ENCODE results near the gene FAM114A2. TPM values are rescaled to one million over a fixed set of nuclear protein-coding genes. Genes with fewer than 3 reads are reported as not detected.
A peak's percentile ranks its signal among the peaks of the same experiment; 100 is the strongest.
"Not testable (repeated sequence)": the region's sequence is repeated elsewhere in the genome, so short reads cannot be mapped to it uniquely, and the experiment has no call there.

FAM114A2 gene
- total RNA-seq, 2 donors from 2014 or later = 18.9 to 34.9 TPM

- ATAC-seq (peak; percentile 64 to 67), DNase-seq (ENCODE audit: low spot score) (no peak)
- Mint-ChIP-seq H3K4me3 (peak overlapping the region; percentile 99), H3K9me3 (no peaks in the 10 kb centered on the region), H3K27ac (peak overlapping the region; percentile 93 to 99), H3K36me3 (peaks cover 6% of the 10 kb centered on the region), H3K4me1 (ENCODE audit: low read depth in 2 of 2) (peaks cover 34 to 41% of the 10 kb centered on the region in 2 donors), H3K27me3 (no peaks in the 10 kb centered on the region)
These were observed 426 bp downstream of the FAM114A2 start for GRCh38 chr5:154038261-154038706.

DNA sequence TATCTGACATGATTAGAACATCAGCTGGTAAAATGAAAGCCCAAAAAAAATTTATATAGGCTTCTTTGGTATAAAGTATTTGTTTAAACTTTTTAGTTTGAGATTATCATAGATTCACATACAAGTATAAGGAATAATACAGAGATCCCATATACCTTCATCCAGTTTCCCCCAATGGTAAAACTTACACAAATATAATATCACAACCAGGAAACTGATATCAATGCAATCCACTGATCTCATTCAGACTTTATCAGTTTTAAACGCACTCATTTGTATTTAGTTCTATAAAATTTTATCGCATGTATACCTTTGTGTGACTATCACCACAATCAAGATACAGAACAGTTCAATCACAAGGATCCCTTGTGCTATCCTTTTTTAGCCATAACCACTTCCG, 3.8 kb downstream of the FAM114A2 start:
- Mint-ChIP-seq H3K27ac (no peak overlapping the region), H3K36me3 (peaks cover 15% of the 10 kb centered on the region), H3K9me3 (no peaks in the 10 kb centered on the region), H3K4me1 (ENCODE audit: low read depth in 2 of 2) (peaks cover 21 to 24% of the 10 kb centered on the region in 2 donors), H3K4me3 (no peak overlapping the region), H3K27me3 (no peaks in the 10 kb centered on the region)
- no peak for DNase-seq (ENCODE audit: low spot score)
- ATAC-seq = no peak

DNA sequence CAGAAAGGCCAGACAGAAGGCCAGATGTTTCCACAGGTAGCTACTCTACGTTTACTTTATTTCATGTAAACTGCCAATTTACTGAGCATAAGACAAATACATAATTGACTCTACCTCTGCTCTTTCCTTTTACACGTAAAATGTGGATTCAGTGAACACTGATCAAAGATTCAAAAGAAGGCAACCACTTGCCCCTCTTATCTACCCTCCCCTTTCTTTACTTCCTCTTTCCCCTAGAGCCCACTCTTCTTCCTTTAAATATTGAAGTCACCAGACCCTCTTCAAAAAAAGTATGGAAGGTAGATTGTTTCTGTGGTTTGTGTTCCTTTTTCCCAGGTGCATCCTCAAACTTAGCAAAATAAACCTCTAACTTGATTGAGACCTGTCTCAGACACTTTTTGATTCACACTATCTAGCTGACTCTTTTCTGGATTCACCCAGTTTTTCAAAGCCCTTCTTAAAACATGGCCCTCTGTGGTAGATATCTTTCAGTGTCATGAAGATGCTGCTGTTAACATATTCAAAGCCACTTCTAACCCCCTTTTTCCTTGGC, 6.7 kb downstream of the FAM114A2 start:
- no peaks in the 10 kb centered on the region for H3K27me3 Mint-ChIP-seq
- no peak overlapping the region for H3K27ac Mint-ChIP-seq
- H3K4me1 Mint-ChIP-seq (ENCODE audit: low read depth in 2 of 2) = peaks cover 2 to 3% of the 10 kb centered on the region in 2 donors
- no peaks in the 10 kb centered on the region for H3K9me3 Mint-ChIP-seq
- no peak overlapping the region for H3K4me3 Mint-ChIP-seq
- peaks cover 14% of the 10 kb centered on the region for H3K36me3 Mint-ChIP-seq
- no peak for ATAC-seq
- DNase-seq (ENCODE audit: low spot score) = no peak

DNA sequence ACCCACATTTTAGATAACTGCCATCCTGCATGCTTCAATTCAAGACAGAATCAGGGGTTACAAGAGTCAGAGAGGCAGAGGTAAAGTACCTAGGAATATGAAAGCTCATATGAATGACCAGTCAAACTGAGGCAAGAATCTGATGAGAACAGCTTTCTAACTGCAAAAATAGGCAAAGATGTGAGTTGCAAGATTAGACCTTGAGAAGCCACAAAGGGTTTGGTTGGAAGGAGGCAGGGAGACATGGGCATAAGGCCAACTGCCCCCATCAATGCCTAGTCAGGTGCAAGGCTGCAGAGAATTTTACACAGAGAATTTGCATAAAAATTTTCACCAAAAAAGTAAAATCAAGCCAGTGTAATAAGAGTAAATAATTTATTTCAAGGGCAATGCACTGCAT, 12.8 kb downstream of the FAM114A2 start:
- no peaks in the 10 kb centered on the region for H3K4me1 Mint-ChIP-seq (ENCODE audit: low read depth in 2 of 2)
- DNase-seq (ENCODE audit: low spot score) (no peak), ATAC-seq (no peak)
- no peak overlapping the region for H3K4me3 Mint-ChIP-seq
- no peaks in the 10 kb centered on the region for H3K9me3 Mint-ChIP-seq
- H3K27me3 Mint-ChIP-seq = no peaks in the 10 kb centered on the region
- H3K36me3 Mint-ChIP-seq = peaks cover 18% of the 10 kb centered on the region
- no peak overlapping the region for H3K27ac Mint-ChIP-seq

DNA sequence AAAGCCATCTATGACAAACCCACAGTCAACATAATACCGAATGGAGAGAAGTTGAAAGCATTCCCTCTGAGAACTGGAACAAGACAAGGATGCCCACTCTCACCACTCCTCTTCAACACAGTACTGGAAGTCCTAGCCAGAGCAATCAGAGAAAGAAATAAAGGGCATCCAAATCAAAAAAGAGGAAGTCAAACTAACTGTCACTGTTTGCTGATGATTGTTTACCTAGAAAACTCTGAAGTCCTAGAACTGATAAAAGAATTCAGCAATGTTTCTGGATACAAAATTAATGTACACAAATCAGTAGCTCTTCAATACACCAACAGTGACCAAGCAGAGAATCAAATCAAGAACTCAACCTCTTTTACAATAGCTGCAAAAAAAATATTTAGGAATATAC, 19.8 kb downstream of the FAM114A2 start:
- not testable (repeated sequence) for H3K27me3 Mint-ChIP-seq; H3K27ac Mint-ChIP-seq; ATAC-seq; H3K9me3 Mint-ChIP-seq; H3K4me3 Mint-ChIP-seq; DNase-seq (ENCODE audit: low spot score)
- Mint-ChIP-seq H3K4me1 (ENCODE audit: low read depth in 2 of 2) (peaks cover 11 to 29% of the 10 kb centered on the region in 2 donors), H3K36me3 (peaks cover 50% of the 10 kb centered on the region)

- Mint-ChIP-seq H3K36me3 (peaks cover 39% of the 10 kb centered on the region), H3K27ac (no peak overlapping the region)
These were observed 23.5 kb downstream of the FAM114A2 start for GRCh38 chr5:154015071-154015693.

GRCh38 chr5:154010660-154011059, 28.1 kb downstream of the FAM114A2 start:
- no peaks in the 10 kb centered on the region for H3K27me3 Mint-ChIP-seq
- no peak for ATAC-seq
- DNase-seq (ENCODE audit: low spot score) = no peak
- no peak overlapping the region for H3K27ac Mint-ChIP-seq
- peaks cover 0 to 10% of the 10 kb centered on the region in 2 donors for H3K4me1 Mint-ChIP-seq (ENCODE audit: low read depth in 2 of 2)
- peaks cover 20% of the 10 kb centered on the region for H3K36me3 Mint-ChIP-seq
- no peak overlapping the region for H3K4me3 Mint-ChIP-seq
- H3K9me3 Mint-ChIP-seq = no peaks in the 10 kb centered on the region

More at GRCh38 chr5:154015071-154015693, 23.5 kb downstream of the FAM114A2 start:
- Mint-ChIP-seq H3K27me3 (no peaks in the 10 kb centered on the region), H3K9me3 (no peaks in the 10 kb centered on the region), H3K4me3 (no peak overlapping the region), H3K4me1 (ENCODE audit: low read depth in 2 of 2) (peaks cover 10 to 30% of the 10 kb centered on the region in 2 donors)
- ATAC-seq (no peak), DNase-seq (ENCODE audit: low spot score) (no peak)

DNA sequence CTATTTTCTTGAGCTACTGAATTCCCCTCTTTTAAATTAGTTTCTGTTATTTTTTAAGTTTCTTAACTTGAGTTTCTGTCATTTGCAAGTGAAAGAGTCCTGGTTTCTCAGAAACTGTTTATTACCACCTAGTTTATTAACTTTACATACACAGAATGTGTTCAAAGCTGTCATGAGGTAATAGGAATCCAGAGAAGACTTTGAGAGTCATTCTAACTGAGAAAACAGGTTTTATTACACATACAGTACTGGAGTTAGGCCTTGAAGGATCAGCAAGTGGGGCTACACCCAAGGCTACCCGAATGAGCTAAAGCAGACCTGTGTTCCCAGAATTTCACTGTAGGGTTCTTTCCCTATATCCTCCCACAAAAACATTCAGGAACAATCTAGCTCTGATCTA, 33.1 kb downstream of the FAM114A2 start:
- Mint-ChIP-seq H3K27me3 (no peaks in the 10 kb centered on the region), H3K4me3 (no peak overlapping the region), H3K36me3 (peaks cover 19% of the 10 kb centered on the region), H3K27ac (no peak overlapping the region), H3K9me3 (no peaks in the 10 kb centered on the region), H3K4me1 (ENCODE audit: low read depth in 2 of 2) (no peaks in the 10 kb centered on the region)
- DNase-seq (ENCODE audit: low spot score) (no peak), ATAC-seq (no peak)

DNA sequence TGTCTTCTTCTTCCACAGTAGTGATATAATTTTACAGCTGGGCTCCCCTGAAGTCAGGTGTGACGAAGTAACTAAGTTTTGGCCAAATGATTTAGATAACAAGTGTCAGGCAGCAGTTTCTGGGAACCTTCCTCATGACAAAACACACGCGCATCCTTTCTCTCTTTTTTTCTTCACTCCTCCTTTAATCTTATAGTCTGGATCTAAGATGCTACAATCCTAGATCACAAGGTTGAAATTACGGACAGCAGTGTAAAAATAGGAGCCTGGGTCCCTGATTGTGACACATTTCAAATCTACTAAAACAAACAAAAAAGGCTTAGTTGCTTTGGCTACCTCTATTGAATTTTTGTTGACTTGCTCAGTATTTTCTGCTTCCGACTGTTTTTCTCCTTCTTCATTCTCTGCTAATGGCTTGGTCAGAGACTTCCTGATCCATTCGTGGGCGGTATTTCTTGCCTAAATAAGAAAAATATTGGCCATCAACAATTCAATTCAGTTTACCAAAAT, 36.1 kb downstream of the FAM114A2 start:
- no peaks in the 10 kb centered on the region for H3K27me3 Mint-ChIP-seq
- H3K9me3 Mint-ChIP-seq = no peaks in the 10 kb centered on the region
- no peak overlapping the region for H3K27ac Mint-ChIP-seq
- DNase-seq (ENCODE audit: low spot score) (no peak), ATAC-seq (no peak)
- H3K4me1 Mint-ChIP-seq (ENCODE audit: low read depth in 2 of 2) = no peaks in the 10 kb centered on the region
- H3K36me3 Mint-ChIP-seq = peaks cover 28% of the 10 kb centered on the region
- H3K4me3 Mint-ChIP-seq = no peak overlapping the region

DNA sequence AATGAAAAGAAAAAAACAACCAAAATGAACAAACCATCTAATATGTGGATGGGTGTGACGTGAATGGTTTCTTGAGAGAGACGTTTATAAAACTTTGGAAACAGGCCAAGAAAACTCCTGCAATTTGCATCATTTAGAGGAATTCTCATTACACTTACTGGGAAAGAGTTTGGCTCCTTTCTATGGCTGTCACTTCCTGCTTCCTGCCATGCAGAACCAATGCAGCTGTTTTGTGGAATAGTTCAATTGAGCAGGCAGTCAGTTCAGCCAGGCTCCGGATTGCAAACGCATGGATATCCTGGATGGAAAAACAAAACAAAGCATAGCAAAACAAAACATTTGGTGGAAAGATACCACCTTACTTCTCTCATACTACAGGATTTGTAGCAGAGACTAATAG, 36.6 kb downstream of the FAM114A2 start:
- Mint-ChIP-seq H3K9me3 (no peaks in the 10 kb centered on the region), H3K27me3 (no peaks in the 10 kb centered on the region), H3K27ac (no peak overlapping the region), H3K36me3 (peaks cover 33% of the 10 kb centered on the region), H3K4me1 (ENCODE audit: low read depth in 2 of 2) (no peaks in the 10 kb centered on the region), H3K4me3 (no peak overlapping the region)
- ATAC-seq (no peak), DNase-seq (ENCODE audit: low spot score) (no peak)

DNA sequence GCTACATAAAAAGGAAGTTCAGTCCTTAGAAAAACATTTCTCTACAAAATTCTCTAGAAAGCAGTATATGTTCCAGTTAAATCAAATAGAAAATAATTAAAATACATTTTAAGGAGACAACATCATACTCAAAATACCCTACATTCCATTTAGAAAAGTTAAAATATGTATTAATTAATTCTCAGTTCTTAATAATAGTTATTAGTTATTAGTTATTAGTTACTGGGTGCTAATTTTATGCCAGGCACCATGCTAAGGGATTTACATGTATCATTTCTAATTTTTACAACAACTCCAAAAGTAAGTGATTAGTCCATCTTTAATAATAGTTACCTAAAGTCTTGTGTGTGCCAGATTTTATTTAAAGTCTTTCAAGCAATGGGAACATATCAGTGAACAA, 38.0 kb downstream of the FAM114A2 start:
- no peak for DNase-seq (ENCODE audit: low spot score)
- Mint-ChIP-seq H3K27ac (no peak overlapping the region), H3K4me3 (no peak overlapping the region), H3K27me3 (no peaks in the 10 kb centered on the region), H3K36me3 (peaks cover 34% of the 10 kb centered on the region), H3K4me1 (ENCODE audit: low read depth in 2 of 2) (no peaks in the 10 kb centered on the region), H3K9me3 (no peaks in the 10 kb centered on the region)
- no peak for ATAC-seq

- H3K9me3 Mint-ChIP-seq = no peaks in the 10 kb centered on the region
- no peak overlapping the region for H3K27ac Mint-ChIP-seq
- ATAC-seq = no peak
- H3K4me1 Mint-ChIP-seq (ENCODE audit: low read depth in 2 of 2) = no peaks in the 10 kb centered on the region
- H3K27me3 Mint-ChIP-seq = no peaks in the 10 kb centered on the region
- no peak overlapping the region for H3K4me3 Mint-ChIP-seq
- peaks cover 36% of the 10 kb centered on the region for H3K36me3 Mint-ChIP-seq
- DNase-seq (ENCODE audit: low spot score) = no peak
These were observed 38.7 kb downstream of the FAM114A2 start for GRCh38 chr5:153999995-154000394.

GRCh38 chr5:153998768-153999167, 39.9 kb downstream of the FAM114A2 start:
- Mint-ChIP-seq H3K27ac (no peak overlapping the region), H3K27me3 (no peaks in the 10 kb centered on the region), H3K9me3 (no peaks in the 10 kb centered on the region), H3K4me3 (no peak overlapping the region), H3K36me3 (peaks cover 40% of the 10 kb centered on the region), H3K4me1 (ENCODE audit: low read depth in 2 of 2) (no peaks in the 10 kb centered on the region)
- ATAC-seq (no peak), DNase-seq (ENCODE audit: low spot score) (no peak)

GRCh38 chr5:153998010-153998409, 40.7 kb downstream of the FAM114A2 start:
- H3K27me3 Mint-ChIP-seq = no peaks in the 10 kb centered on the region
- H3K27ac Mint-ChIP-seq = no peak overlapping the region
- H3K9me3 Mint-ChIP-seq = no peaks in the 10 kb centered on the region
- DNase-seq (ENCODE audit: low spot score) (no peak), ATAC-seq (no peak)
- no peaks in the 10 kb centered on the region for H3K4me1 Mint-ChIP-seq (ENCODE audit: low read depth in 2 of 2)
- H3K4me3 Mint-ChIP-seq = no peak overlapping the region
- H3K36me3 Mint-ChIP-seq = peaks cover 39% of the 10 kb centered on the region
